Measurements from ENCODE around the gene DUSP10. TPM values are rescaled to one million over a fixed set of nuclear protein-coding genes. Genes with fewer than 3 reads are reported as not detected.

Gene DUSP10
- total and polyA plus RNA-seq, 12 donors = 1.8 to 9.7 (median 3.8) TPM

DNA sequence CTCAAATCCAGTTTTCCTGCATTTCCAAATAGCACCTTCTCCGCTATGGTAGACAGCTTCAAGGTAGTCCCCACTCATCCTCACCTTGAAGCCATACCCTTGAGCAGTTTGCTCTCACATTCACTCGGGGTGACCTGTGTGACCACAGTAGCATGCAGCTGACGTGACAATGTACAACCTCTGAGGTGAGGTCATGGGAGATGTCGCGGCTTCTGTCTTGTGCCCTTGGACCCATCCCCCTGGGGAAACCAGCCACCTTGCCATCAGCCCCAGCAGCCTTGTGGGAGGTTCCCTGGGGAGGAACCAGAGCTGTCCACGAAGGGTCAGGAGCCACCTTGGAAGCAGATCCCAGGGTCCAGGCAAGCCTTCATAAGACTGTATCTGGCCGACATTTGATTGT lies 38.3 kb upstream of the DUSP10 start:
- intact Hi-C loops (cut with DNase I) = no loop called here
- Histone ChIP-seq H3K27ac (no peak overlapping the region), H3K4me1 (peaks cover 0 to 49% (median 0%) of the 10 kb centered on the region in 9 donors), H3K27me3 (peaks cover 0 to 4% (median 0%) of the 10 kb centered on the region in 7 donors), H3K36me3 (no peaks in the 10 kb centered on the region), H3K4me3 (no peak overlapping the region), H3K9me3 (no peaks in the 10 kb centered on the region)
- TF ChIP-seq, protein P1, sequence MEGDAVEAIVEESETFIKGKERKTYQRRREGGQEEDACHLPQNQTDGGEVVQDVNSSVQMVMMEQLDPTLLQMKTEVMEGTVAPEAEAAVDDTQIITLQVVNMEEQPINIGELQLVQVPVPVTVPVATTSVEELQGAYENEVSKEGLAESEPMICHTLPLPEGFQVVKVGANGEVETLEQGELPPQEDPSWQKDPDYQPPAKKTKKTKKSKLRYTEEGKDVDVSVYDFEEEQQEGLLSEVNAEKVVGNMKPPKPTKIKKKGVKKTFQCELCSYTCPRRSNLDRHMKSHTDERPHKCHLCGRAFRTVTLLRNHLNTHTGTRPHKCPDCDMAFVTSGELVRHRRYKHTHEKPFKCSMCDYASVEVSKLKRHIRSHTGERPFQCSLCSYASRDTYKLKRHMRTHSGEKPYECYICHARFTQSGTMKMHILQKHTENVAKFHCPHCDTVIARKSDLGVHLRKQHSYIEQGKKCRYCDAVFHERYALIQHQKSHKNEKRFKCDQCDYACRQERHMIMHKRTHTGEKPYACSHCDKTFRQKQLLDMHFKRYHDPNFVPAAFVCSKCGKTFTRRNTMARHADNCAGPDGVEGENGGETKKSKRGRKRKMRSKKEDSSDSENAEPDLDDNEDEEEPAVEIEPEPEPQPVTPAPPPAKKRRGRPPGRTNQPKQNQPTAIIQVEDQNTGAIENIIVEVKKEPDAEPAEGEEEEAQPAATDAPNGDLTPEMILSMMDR (IDR thresholded peaks at IDR 0.05) = no peak
- DNase-seq (no peak), ATAC-seq (no peak)
- 77 to 91% methylated on average over 7 of the region's 7 CpGs for WGBS, 2 donors

DNA sequence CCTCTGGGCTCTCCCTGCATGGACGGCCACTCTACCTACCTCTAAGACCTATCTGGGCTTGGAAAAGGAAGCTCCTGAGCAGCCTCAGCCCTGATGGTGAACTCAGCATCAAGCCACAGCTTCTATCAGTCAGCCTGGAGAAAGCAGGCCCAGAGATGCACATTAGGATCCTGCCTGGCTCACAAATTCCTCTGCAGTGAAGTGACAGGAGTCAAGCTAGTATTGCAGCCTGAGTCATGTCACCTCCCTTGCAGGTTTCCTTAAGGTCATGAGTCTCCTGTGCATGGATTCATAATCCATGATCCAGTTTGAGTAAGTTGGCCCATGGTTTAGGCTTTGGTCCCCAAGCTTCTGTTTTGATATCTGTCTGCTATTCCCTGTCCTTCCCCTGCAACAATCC lies 37.9 kb upstream of the DUSP10 start:
- H3K27ac ChIP-seq = no peak overlapping the region

DNA sequence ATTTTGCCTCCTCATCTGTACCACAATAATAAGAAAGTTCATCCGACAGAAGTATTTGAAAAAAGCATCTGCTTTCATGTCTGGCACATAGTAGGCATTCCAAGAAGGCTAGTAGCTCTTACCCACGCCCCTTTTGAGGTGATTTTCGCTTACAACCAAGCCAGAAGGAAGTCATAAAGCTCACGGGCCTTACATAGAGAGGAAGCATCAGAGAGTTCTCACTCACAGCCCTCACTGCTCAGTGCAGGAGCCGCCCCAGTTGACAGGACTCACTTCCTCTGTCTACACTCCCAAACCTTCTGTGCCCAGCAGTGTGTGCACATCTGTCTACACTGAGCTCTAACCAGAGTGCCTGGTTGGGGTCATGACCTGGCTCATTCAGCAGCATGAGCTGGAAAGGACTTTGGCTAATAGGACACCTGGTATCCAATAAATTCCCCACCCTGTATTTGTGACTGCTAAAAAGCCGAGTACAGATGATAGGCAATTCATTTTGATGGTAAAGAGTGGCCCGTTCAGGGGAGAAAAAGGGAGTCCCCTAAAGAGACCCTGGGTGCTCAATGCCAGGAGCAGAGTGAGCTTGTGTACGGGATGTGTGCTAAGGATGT lies 36.8 kb upstream of the DUSP10 start:
- WGBS, 2 donors = 79 to 85% methylated on average over 8 of the region's 8 CpGs
- ATAC-seq = peak in 2 of 8 donors; percentile 27 to 52

More for the DNA sequence above, 37.9 kb upstream of the DUSP10 start:
- ATAC-seq (no peak), DNase-seq (no peak)
- intact Hi-C loops (cut with DNase I) = no loop called here
- WGBS, 2 donors = 85 to 95% methylated on average over 1 of the region's 1 CpG
- no peaks in the 10 kb centered on the region for H3K36me3 ChIP-seq
- no peak overlapping the region for H3K4me3 ChIP-seq
- H3K9me3 ChIP-seq = no peaks in the 10 kb centered on the region
- H3K4me1 ChIP-seq = peaks cover 0 to 49% (median 0%) of the 10 kb centered on the region in 9 donors
- TF ChIP-seq, protein P1 (IDR thresholded peaks at IDR 0.05) = no peak
- no peaks in the 10 kb centered on the region for H3K27me3 ChIP-seq

DNA sequence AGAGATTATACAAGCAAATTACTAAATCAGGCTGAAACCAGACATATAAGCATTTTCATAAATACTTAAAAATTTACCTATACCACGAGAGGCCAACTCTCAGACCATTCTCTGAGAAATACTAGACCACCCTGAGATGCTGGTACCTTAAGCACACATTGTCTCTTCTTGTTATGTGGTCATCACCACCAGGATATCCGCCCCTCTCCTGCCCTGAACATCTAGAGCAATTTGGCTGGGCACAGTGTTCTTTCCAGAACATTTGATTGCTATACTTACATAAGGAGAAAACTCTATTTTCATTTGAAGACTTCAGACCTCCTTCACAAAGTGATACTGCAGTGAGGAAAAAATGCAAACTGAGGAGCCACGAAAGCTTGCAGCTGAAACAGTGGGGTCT lies 36.2 kb upstream of the DUSP10 start:
- ATAC-seq = no peak

More for the DNA sequence above, 36.8 kb upstream of the DUSP10 start:
- Histone ChIP-seq H3K36me3 (no peaks in the 10 kb centered on the region), H3K4me3 (no peak overlapping the region), H3K9me3 (no peaks in the 10 kb centered on the region), H3K27ac (peak overlapping the region in 1 of 10 donors; percentile 12), H3K4me1 (peaks cover 0 to 47% (median 0%) of the 10 kb centered on the region in 9 donors), H3K27me3 (no peaks in the 10 kb centered on the region)
- TF ChIP-seq, protein P1 (IDR thresholded peaks at IDR 0.05) = no peak
- intact Hi-C loops (cut with DNase I) = no loop called here
- no peak for DNase-seq

More for the DNA sequence above, 36.2 kb upstream of the DUSP10 start:
- TF ChIP-seq, protein P1 (IDR thresholded peaks at IDR 0.05) = no peak
- Histone ChIP-seq H3K4me1 (peaks cover 0 to 42% (median 0%) of the 10 kb centered on the region in 9 donors), H3K4me3 (no peak overlapping the region), H3K27me3 (no peaks in the 10 kb centered on the region), H3K27ac (peak overlapping the region in 1 of 10 donors; percentile 12), H3K9me3 (no peaks in the 10 kb centered on the region), H3K36me3 (no peaks in the 10 kb centered on the region)
- no peak for DNase-seq
- intact Hi-C loops (cut with DNase I) = no loop called here
- WGBS, 2 donors = 85 to 93% methylated on average over 3 of the region's 3 CpGs

Measured in heart right ventricle (tissue), 16 donors.